Spleen (tissue), 7 donors: ENCODE data around the gene GREB1.

Experiments used
- POLR2A ChIP-seq, 3 donors: fragments of 450-650 bp; IDR thresholded peaks; one replicate each; pipeline ENCODE4 v1.5.1; 2017; ENCODE audit warnings: antibody characterized with exemption in 3 of 3, mild to moderate bottlenecking in 1 of 3
- POLR2AphosphoS5 ChIP-seq, 3 donors: sonication (generic); formaldehyde crosslinking; IDR thresholded peaks; one replicate each; pipeline ENCODE4 v1.5.1; 2017; ENCODE audit warnings: antibody characterized with exemption in 3 of 3
- TF ChIP-seq, protein P1 (sequence below), 11 experiments: fragments of 200-600 bp in 7 of 11; fragments of 450-650 bp in 4 of 11; sonication (generic) in 4 of 11; IDR thresholded peaks in 8 of 11; conservative IDR thresholded peaks in 3 of 11; 1 replicate in 7 of 11; 2 replicates in 4 of 11; pipeline versions ENCODE4 v1.4.0 to v1.8.0; 2016 to 2021; ENCODE audit warnings: antibody characterized with exemption in 11 of 11, inconsistent platforms in 4 of 11, mild to moderate bottlenecking in 1 of 11
- donor health status: DM: no; HTN: no; CAD: no; lungs with moderate emphysema.
- donor health status: DM: no; HTN: no; CAD: no.
- donor health status: DM: no; HTN: no; CAD: no.

GRCh38 chr2:11533278-11534070 lies at the start of gene GREB1:
- TF ChIP-seq POLR2A (IDR thresholded peaks at IDR 0.05) (no peak), POLR2AphosphoS5 (IDR thresholded peaks at IDR 0.05) (no peak)
- TF ChIP-seq, protein P1, sequence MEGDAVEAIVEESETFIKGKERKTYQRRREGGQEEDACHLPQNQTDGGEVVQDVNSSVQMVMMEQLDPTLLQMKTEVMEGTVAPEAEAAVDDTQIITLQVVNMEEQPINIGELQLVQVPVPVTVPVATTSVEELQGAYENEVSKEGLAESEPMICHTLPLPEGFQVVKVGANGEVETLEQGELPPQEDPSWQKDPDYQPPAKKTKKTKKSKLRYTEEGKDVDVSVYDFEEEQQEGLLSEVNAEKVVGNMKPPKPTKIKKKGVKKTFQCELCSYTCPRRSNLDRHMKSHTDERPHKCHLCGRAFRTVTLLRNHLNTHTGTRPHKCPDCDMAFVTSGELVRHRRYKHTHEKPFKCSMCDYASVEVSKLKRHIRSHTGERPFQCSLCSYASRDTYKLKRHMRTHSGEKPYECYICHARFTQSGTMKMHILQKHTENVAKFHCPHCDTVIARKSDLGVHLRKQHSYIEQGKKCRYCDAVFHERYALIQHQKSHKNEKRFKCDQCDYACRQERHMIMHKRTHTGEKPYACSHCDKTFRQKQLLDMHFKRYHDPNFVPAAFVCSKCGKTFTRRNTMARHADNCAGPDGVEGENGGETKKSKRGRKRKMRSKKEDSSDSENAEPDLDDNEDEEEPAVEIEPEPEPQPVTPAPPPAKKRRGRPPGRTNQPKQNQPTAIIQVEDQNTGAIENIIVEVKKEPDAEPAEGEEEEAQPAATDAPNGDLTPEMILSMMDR (IDR thresholded peaks at IDR 0.05 in 8 of 11, conservative IDR thresholded peaks at IDR 0.05 in 3 of 11), result no peak
